ENCODE results near the gene SHC3.

- no peak for TF ChIP-seq EP300 (IDR thresholded peaks at IDR 0.05)
- TF ChIP-seq, protein P1, sequence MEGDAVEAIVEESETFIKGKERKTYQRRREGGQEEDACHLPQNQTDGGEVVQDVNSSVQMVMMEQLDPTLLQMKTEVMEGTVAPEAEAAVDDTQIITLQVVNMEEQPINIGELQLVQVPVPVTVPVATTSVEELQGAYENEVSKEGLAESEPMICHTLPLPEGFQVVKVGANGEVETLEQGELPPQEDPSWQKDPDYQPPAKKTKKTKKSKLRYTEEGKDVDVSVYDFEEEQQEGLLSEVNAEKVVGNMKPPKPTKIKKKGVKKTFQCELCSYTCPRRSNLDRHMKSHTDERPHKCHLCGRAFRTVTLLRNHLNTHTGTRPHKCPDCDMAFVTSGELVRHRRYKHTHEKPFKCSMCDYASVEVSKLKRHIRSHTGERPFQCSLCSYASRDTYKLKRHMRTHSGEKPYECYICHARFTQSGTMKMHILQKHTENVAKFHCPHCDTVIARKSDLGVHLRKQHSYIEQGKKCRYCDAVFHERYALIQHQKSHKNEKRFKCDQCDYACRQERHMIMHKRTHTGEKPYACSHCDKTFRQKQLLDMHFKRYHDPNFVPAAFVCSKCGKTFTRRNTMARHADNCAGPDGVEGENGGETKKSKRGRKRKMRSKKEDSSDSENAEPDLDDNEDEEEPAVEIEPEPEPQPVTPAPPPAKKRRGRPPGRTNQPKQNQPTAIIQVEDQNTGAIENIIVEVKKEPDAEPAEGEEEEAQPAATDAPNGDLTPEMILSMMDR (IDR thresholded peaks at IDR 0.05): no peak
These were observed 17.4 kb downstream of the SHC3 start for GRCh38 chr9:89161221-89161620.

Data from gastroesophageal sphincter (tissue), 3 donors.